WTC11 (cell line): ENCODE data around the gene AK9.

ENCODE experiments used
- CTCF ChIP-seq: fragments of 200-600 bp; IDR thresholded peaks from 2 replicates; pipeline ENCODE4 v1.8.0; 2022; ENCODE audit warnings: antibody characterized with exemption
- TF ChIP-seq, protein P1 (sequence below): sonication (generic); formaldehyde crosslinking; IDR thresholded peaks from 2 replicates; pipeline ENCODE4 v1.8.0; 2022; ENCODE audit warnings: mild to moderate bottlenecking, missing genetic modification reagents

DNA sequence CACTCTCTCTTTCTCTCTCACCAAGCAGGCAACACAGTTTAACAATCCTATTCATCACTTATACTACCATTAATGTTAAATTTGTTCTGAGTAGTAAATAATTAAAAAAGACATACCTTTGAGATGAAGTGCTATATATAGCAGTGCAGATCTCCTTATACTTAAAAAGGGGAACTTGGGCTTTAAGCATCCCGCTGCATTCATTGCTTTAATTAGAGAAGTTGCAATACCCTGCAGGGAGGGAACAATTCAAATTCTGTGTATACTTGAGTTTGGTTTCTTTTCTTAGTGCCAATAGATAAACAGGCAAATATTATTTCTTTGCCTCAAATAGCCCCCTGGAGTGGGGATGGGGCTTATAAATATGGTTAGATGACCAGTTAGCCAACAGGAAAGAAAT, 197.1 kb downstream of the AK9 start:
- no peak for TF ChIP-seq CTCF
- TF ChIP-seq, protein P1, sequence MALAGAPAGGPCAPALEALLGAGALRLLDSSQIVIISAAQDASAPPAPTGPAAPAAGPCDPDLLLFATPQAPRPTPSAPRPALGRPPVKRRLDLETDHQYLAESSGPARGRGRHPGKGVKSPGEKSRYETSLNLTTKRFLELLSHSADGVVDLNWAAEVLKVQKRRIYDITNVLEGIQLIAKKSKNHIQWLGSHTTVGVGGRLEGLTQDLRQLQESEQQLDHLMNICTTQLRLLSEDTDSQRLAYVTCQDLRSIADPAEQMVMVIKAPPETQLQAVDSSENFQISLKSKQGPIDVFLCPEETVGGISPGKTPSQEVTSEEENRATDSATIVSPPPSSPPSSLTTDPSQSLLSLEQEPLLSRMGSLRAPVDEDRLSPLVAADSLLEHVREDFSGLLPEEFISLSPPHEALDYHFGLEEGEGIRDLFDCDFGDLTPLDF = no peak
